OCI-LY1 (cell line): ENCODE measurements around the gene NT5M.

Experiments
- H2AFZ ChIP-seq: fragments of 200-600 bp; sonication (generic), shearing (Covaris generic); 2 replicates; pipeline ENCODE4 v1.6.0; 2014; ENCODE audit warnings: antibody characterized with exemption, mild to moderate bottlenecking, low read length
- H3F3A ChIP-seq: fragments of 200-600 bp; sonication (generic), shearing (Covaris generic); 2 replicates; pipeline ENCODE4 v1.6.0; 2014; ENCODE audit warnings: mild to moderate bottlenecking, antibody characterized with exemption, low read length, moderate library complexity; ENCODE audit not compliant: insufficient read depth
- H3K27ac ChIP-seq: fragments of 200-600 bp; sonication (generic); 2 replicates; pipeline ENCODE4 v1.5.1; 2014; ENCODE audit warnings: low read length, mixed run types, mild to moderate bottlenecking, low read depth; ENCODE audit not compliant: poor library complexity, severe bottlenecking
- H3K27me3 ChIP-seq: fragments of 200-600 bp; sonication (generic); 2 replicates; pipeline ENCODE4 v1.6.0; 2014; ENCODE audit warnings: antibody characterized with exemption, mild to moderate bottlenecking, low read length, moderate library complexity; ENCODE audit not compliant: insufficient read depth
- H3K36me3 ChIP-seq: fragments of 200-600 bp; sonication (generic); 2 replicates; pipeline ENCODE4 v1.6.1; 2014; ENCODE audit warnings: mild to moderate bottlenecking, antibody characterized with exemption, low read length, moderate library complexity, mixed read lengths; ENCODE audit not compliant: insufficient read depth
- H3K4me1 ChIP-seq: fragments of 200-600 bp; sonication (generic); 2 replicates; pipeline ENCODE4 v1.5.1; 2014; ENCODE audit warnings: mild to moderate bottlenecking, low read length, moderate library complexity; ENCODE audit not compliant: insufficient read depth, severe bottlenecking
- H3K4me2 ChIP-seq: fragments of 200-600 bp; sonication (generic), shearing (Covaris generic); 2 replicates; pipeline ENCODE4 v1.6.1; 2014; ENCODE audit warnings: low read length
- H3K4me3 ChIP-seq: fragments of 200-600 bp; sonication (generic); 2 replicates; pipeline ENCODE4 v1.5.1; 2014; ENCODE audit warnings: low read length, low read depth, mild to moderate bottlenecking, mixed read lengths; ENCODE audit not compliant: poor library complexity, severe bottlenecking
- H3K79me2 ChIP-seq: fragments of 200-600 bp; shearing (Covaris generic); 2 replicates; pipeline ENCODE4 v1.6.1; 2016; ENCODE audit warnings: mixed run types, low read length, mixed read lengths; ENCODE audit not compliant: insufficient read depth
- H3K9ac ChIP-seq: fragments of 200-600 bp; sonication (generic), shearing (Covaris generic); 2 replicates; pipeline ENCODE4 v1.6.1; 2014; ENCODE audit warnings: mild to moderate bottlenecking, low read length, mixed read lengths
- H3K9me2 ChIP-seq: fragments of 200-600 bp; sonication (generic), shearing (Covaris generic); 2 replicates; pipeline ENCODE4 v1.6.1; 2014; ENCODE audit warnings: low read depth, mild to moderate bottlenecking, low read length, mixed read lengths
- H3K9me3 ChIP-seq: fragments of 200-600 bp; shearing (Covaris generic); 2 replicates; pipeline ENCODE4 v1.6.1; 2014; ENCODE audit warnings: low read length, mixed read lengths
- H4K20me1 ChIP-seq: fragments of 200-600 bp; sonication (generic), shearing (Covaris generic); 2 replicates; pipeline ENCODE4 v1.6.0; 2016; ENCODE audit warnings: mild to moderate bottlenecking, low read length; ENCODE audit not compliant: insufficient read depth
- EZH2 ChIP-seq: fragments of 200-600 bp; sonication (generic), shearing (Covaris generic); IDR thresholded peaks from 2 replicates; pipeline ENCODE4 v1.8.0; 2017; ENCODE audit warnings: borderline replicate concordance, mixed run types, mild to moderate bottlenecking, antibody characterized with exemption, low read length, moderate library complexity, mixed read lengths
- TF ChIP-seq, protein P1 (sequence below): fragments of 200-600 bp; sonication (generic), shearing (Covaris generic); IDR thresholded peaks from 2 replicates; pipeline ENCODE4 v1.5.1; 2017; ENCODE audit warnings: mild to moderate bottlenecking, antibody characterized with exemption, low read length, moderate library complexity, mixed read lengths

The NT5M gene

GRCh38 chr17:17351901-17352781 lies 49.0 kb downstream of the NT5M start:
- H3K9me3 ChIP-seq = no peaks in the 10 kb centered on the region
- no peak overlapping the region for H3K9ac ChIP-seq
- TF ChIP-seq, protein P1, sequence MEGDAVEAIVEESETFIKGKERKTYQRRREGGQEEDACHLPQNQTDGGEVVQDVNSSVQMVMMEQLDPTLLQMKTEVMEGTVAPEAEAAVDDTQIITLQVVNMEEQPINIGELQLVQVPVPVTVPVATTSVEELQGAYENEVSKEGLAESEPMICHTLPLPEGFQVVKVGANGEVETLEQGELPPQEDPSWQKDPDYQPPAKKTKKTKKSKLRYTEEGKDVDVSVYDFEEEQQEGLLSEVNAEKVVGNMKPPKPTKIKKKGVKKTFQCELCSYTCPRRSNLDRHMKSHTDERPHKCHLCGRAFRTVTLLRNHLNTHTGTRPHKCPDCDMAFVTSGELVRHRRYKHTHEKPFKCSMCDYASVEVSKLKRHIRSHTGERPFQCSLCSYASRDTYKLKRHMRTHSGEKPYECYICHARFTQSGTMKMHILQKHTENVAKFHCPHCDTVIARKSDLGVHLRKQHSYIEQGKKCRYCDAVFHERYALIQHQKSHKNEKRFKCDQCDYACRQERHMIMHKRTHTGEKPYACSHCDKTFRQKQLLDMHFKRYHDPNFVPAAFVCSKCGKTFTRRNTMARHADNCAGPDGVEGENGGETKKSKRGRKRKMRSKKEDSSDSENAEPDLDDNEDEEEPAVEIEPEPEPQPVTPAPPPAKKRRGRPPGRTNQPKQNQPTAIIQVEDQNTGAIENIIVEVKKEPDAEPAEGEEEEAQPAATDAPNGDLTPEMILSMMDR = no peak
- no peak for TF ChIP-seq EZH2
- no peak overlapping the region for H2AFZ ChIP-seq
- H3K4me3 ChIP-seq = no peak overlapping the region
- H3K36me3 ChIP-seq = no peaks in the 10 kb centered on the region
- H3K4me1 ChIP-seq = no peaks in the 10 kb centered on the region
- H3K9me2 ChIP-seq = no peaks in the 10 kb centered on the region
- H3K79me2 ChIP-seq = no peaks in the 10 kb centered on the region
- no peak overlapping the region for H3K27ac ChIP-seq
- H3F3A ChIP-seq = no peaks in the 10 kb centered on the region
- no peaks in the 10 kb centered on the region for H4K20me1 ChIP-seq
- H3K27me3 ChIP-seq = no peaks in the 10 kb centered on the region; the same call in 1 of the 2 replicates
- H3K4me2 ChIP-seq = no peak overlapping the region

- Histone ChIP-seq H3K9me2 (no peaks in the 10 kb centered on the region), H3K4me2 (no peak overlapping the region), H3K4me3 (no peak overlapping the region), H3K4me1 (no peaks in the 10 kb centered on the region), H3F3A (no peaks in the 10 kb centered on the region), H4K20me1 (no peaks in the 10 kb centered on the region), H3K9me3 (no peaks in the 10 kb centered on the region), H3K9ac (no peak overlapping the region), H3K27me3 (no peaks in the 10 kb centered on the region; the same call in 1 of the 2 replicates), H3K27ac (no peak overlapping the region), H2AFZ (no peak overlapping the region), H3K36me3 (no peaks in the 10 kb centered on the region), H3K79me2 (no peaks in the 10 kb centered on the region)
- no peak for TF ChIP-seq EZH2
- TF ChIP-seq, protein P1 = no peak
These were observed 49.9 kb downstream of the NT5M start for GRCh38 chr17:17352836-17353624.

DNA sequence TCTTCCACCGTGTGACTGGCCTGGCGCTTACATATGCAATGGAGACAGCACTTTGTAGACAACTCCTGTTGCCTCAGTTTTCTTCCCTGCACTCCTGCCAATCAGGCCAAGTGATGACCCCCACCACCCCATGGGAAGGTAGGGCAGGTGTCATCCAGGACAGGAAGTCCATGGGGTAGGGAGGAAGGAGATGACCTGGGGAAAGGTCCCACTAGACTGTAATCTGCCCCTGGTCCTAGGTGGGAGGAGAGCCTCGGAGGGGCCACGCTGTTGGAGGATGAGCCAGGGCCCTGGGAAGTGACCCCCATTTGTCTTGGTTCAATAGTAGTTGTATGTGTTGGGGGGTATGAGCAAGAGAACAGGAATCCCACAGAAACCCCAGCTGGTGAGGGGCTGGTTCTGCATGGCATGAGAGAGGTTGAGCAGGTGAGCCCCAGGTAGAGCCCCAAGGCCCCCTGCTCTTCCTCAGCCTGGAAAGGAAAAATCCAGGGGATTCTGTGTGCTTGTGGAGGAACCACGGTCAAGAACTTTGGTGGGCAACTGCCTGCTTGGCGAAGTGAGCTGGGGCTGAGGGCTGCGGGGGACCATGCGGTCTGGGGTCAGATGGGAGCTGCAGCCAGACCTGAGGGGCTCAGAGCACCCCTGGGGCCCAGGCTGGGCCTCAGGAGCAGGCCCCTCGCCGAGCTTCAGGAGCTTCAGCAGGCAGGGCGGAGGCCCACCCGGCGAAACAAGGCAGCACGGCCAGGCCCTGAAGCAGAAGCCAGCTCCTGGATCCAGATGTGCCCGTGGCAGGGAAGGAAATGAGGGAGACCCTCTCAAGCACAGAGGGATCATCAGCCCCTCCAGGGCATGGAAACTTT lies 50.7 kb downstream of the NT5M start:
- Histone ChIP-seq H3F3A (no peaks in the 10 kb centered on the region), H3K27me3 (no peaks in the 10 kb centered on the region; the same call in 1 of the 2 replicates), H4K20me1 (no peaks in the 10 kb centered on the region), H3K4me2 (no peak overlapping the region), H3K36me3 (no peaks in the 10 kb centered on the region), H3K9me2 (no peaks in the 10 kb centered on the region), H3K79me2 (no peaks in the 10 kb centered on the region), H2AFZ (no peak overlapping the region), H3K9me3 (no peaks in the 10 kb centered on the region), H3K4me1 (no peaks in the 10 kb centered on the region), H3K9ac (no peak overlapping the region), H3K27ac (no peak overlapping the region), H3K4me3 (no peak overlapping the region)
- TF ChIP-seq, protein P1 = no peak
- no peak for TF ChIP-seq EZH2
